H1 (cell line): ENCODE data around the gene ADCY2. TPM values are rescaled to one million over a fixed set of nuclear protein-coding genes. Genes with fewer than 3 reads are reported as not detected.

Experiments used
- CBX8 ChIP-seq: fragments of 300-800, 300-1000 bp; sonication (generic); IDR thresholded peaks from 2 replicates; pipeline ENCODE4 v1.7.1; 2016; ENCODE audit warnings: low read depth, low read length, borderline replicate concordance
- CHD2 ChIP-seq: IDR thresholded peaks from 2 replicates; pipeline ENCODE4 v1.6.1; 2012; ENCODE audit warnings: low read length, improper control_type of control experiment
- GABPA ChIP-seq: IDR thresholded peaks from 2 replicates; pipeline ENCODE4 v1.6.1; 2011; ENCODE audit warnings: mild to moderate bottlenecking, low read length, moderate library complexity, borderline replicate concordance; ENCODE audit not compliant: insufficient read depth
- MAX ChIP-seq: IDR thresholded peaks from 2 replicates; pipeline ENCODE4 v1.6.1; 2012; ENCODE audit warnings: inconsistent platforms
- NRF1 ChIP-seq: IDR thresholded peaks from 2 replicates; pipeline ENCODE4 v1.6.1; 2011; ENCODE audit warnings: mild to moderate bottlenecking, low read depth, low read length, improper control_type of control experiment
- SIRT6 ChIP-seq: IDR thresholded peaks from one replicate; pipeline ENCODE4 v1.7.1; 2012; ENCODE audit warnings: low read length, inconsistent platforms
- polyA plus RNA-seq, 7 experiments: library from polyadenylated mRNA; depleted of rRNA in 3 of 7; stranded (reverse) in 5 of 7; unstranded in 2 of 7; fragments of >200 nt in 5 of 7; fragments of 200-250 nt in 2 of 7; gene quantifications; 1 replicate in 5 of 7; 2 replicates in 1 of 7; 4 replicates in 1 of 7; pipeline versions ENCODE4 v1.2.1 to v1.2.3, GENCODE V29; 2011 to 2013; ENCODE audit warnings: missing spikeins in 2 of 7, mixed read lengths in 2 of 7
- total RNA-seq: library from RNA; stranded (reverse); fragmentation: NEBNext Ultra II Directional; extraction: Animal tissue kit (Norgen Biotek cat#: 25700); gene quantifications from 2 replicates; pipeline ENCODE4 v1.2.1, GENCODE V29; 2021

ADCY2 gene
- total and polyA plus RNA-seq, 2 of the 8 experiments (the other 6 are each of a cell fraction or from before 2014, with no cell fraction given): 35.8 to 122 TPM

- TF ChIP-seq SIRT6: no peak
- TF ChIP-seq CHD2: no peak
- TF ChIP-seq NRF1: no peak
- TF ChIP-seq GABPA: no peak
- TF ChIP-seq CBX8: no peak
- TF ChIP-seq MAX: no peak
Measured at GRCh38 chr5:7742241-7742656, 346.3 kb downstream of the ADCY2 start (continued).
